Tibial nerve (tissue), 4 donors: Measurements from ENCODE around the gene CACNG6. TPM values are rescaled to one million over a fixed set of nuclear protein-coding genes. Genes with fewer than 3 reads are reported as not detected.
"Not testable (repeated sequence)": the region's sequence is repeated elsewhere in the genome, so short reads cannot be mapped to it uniquely, and the experiment has no call there.

ENCODE experiments used
- DNase-seq, 2 donors: peaks; one replicate each; pipeline ENCODE4 v3.0.0-alpha.2; 2019; ENCODE audit warnings: low spot score in 2 of 2
- H3K27ac ChIP-seq, 4 donors: fragments of 200-600 bp; sonication (generic) in 3 of 4; one replicate each; pipeline ENCODE4 v1.5.1; 2017 to 2019; ENCODE audit warnings: mild to moderate bottlenecking in 1 of 4
- H3K27me3 ChIP-seq, 2 donors: fragments of 200-600 bp; sonication (generic) in 1 of 2; one replicate each; pipeline versions ENCODE4 v1.5.1 to v1.6.0; 2017 to 2019
- H3K36me3 ChIP-seq, 3 donors: fragments of 200-600 bp; sonication (generic); one replicate each; pipeline ENCODE4 v1.5.1; 2018 to 2019
- H3K4me1 ChIP-seq, 4 donors: fragments of 200-600 bp; sonication (generic) in 3 of 4; one replicate each; pipeline ENCODE4 v1.5.1; 2017 to 2019
- H3K4me3 ChIP-seq, 4 donors: fragments of 200-600 bp; sonication (generic) in 3 of 4; one replicate each; pipeline ENCODE4 v1.5.1; 2017 to 2019; ENCODE audit warnings: mild to moderate bottlenecking in 1 of 4, moderate library complexity in 1 of 4
- H3K9me3 ChIP-seq, 4 donors: fragments of 200-600 bp; sonication (generic) in 3 of 4; one replicate each; pipeline ENCODE4 v1.5.1; 2017 to 2019
- CTCF ChIP-seq, 5 experiments: fragments of 200-600 bp in 3 of 5; fragments of 450-650 bp in 2 of 5; sonication (generic) in 3 of 5; IDR thresholded peaks; one replicate each; pipeline ENCODE4 v1.5.1; 2016 to 2019; ENCODE audit warnings: antibody characterized with exemption in 5 of 5, mild to moderate bottlenecking in 3 of 5, moderate library complexity in 2 of 5
- EP300 ChIP-seq, 2 donors: sonication (generic); formaldehyde crosslinking; IDR thresholded peaks; one replicate each; pipeline ENCODE4 v1.6.1; 2017; ENCODE audit warnings: antibody characterized with exemption in 2 of 2, mild to moderate bottlenecking in 1 of 2
- POLR2A ChIP-seq, 2 donors: fragments of 450-650 bp; IDR thresholded peaks; one replicate each; pipeline ENCODE4 v1.6.1; 2017; ENCODE audit warnings: antibody characterized with exemption in 2 of 2, mild to moderate bottlenecking in 2 of 2, moderate library complexity in 2 of 2
- WGBS, 2 donors: methylation state at CpG; one replicate each; pipeline ENCODE4 v1.1.5; 2018; 5-methylcytosine and 5-hydroxymethylcytosine counted together
- total RNA-seq, 4 donors: library from RNA; depleted of rRNA; stranded (reverse); fragments of >200 nt; gene quantifications; one replicate each; pipeline ENCODE4 v1.1.0, GENCODE V29; 2016

The CACNG6 gene
- total RNA-seq, 4 donors from 2014 or later, result not detected

- peaks cover 0 to 36% of the 10 kb centered on the region in 2 donors for H3K27me3 ChIP-seq
- H3K36me3 ChIP-seq, result no peaks in the 10 kb centered on the region
- peaks cover 0 to 19% (median 0%) of the 10 kb centered on the region in 4 donors for H3K9me3 ChIP-seq
- no peaks in the 10 kb centered on the region for H3K4me1 ChIP-seq
- no peak overlapping the region for H3K27ac ChIP-seq
- no peak for DNase-seq
- H3K4me3 ChIP-seq, result no peak overlapping the region
- TF ChIP-seq EP300 (IDR thresholded peaks at IDR 0.05) (no peak), CTCF (IDR thresholded peaks at IDR 0.05) (no peak), POLR2A (IDR thresholded peaks at IDR 0.05) (no peak)
- 50 to 52% methylated on average over 9 of the region's 9 CpGs for WGBS, 2 donors
These were observed 46.0 kb upstream of the CACNG6 start for GRCh38 chr19:53945441-53945840.

- WGBS, 2 donors, result 96 to 99% methylated on average over 2 of the region's 2 CpGs
- no peak for DNase-seq
- Histone ChIP-seq H3K36me3 (no peaks in the 10 kb centered on the region), H3K9me3 (peaks cover 0 to 16% (median 0%) of the 10 kb centered on the region in 4 donors), H3K27ac (no peak overlapping the region), H3K4me3 (no peak overlapping the region), H3K27me3 (peaks cover 0 to 34% of the 10 kb centered on the region in 2 donors), H3K4me1 (no peaks in the 10 kb centered on the region)
- TF ChIP-seq EP300 (IDR thresholded peaks at IDR 0.05), result no peak
- no peak for TF ChIP-seq CTCF (IDR thresholded peaks at IDR 0.05)
- TF ChIP-seq POLR2A (IDR thresholded peaks at IDR 0.05), result no peak
These were observed 45.4 kb upstream of the CACNG6 start for GRCh38 chr19:53945998-53946397.

- H3K9me3 ChIP-seq, result peaks cover 0 to 6% (median 0%) of the 10 kb centered on the region in 4 donors
- no peaks in the 10 kb centered on the region for H3K36me3 ChIP-seq
- peaks cover 0 to 18% of the 10 kb centered on the region in 2 donors for H3K27me3 ChIP-seq
- WGBS, 2 donors, result 50 to 64% methylated on average over 5 of the region's 5 CpGs
- TF ChIP-seq POLR2A (IDR thresholded peaks at IDR 0.05) (no peak), CTCF (IDR thresholded peaks at IDR 0.05) (no peak), EP300 (IDR thresholded peaks at IDR 0.05) (no peak)
- H3K27ac ChIP-seq, result no peak overlapping the region
- H3K4me3 ChIP-seq, result no peak overlapping the region
- no peaks in the 10 kb centered on the region for H3K4me1 ChIP-seq
- DNase-seq, result no peak
These were observed 43.8 kb upstream of the CACNG6 start for GRCh38 chr19:53947624-53948023.

GRCh38 chr19:53948611-53949010, 42.8 kb upstream of the CACNG6 start:
- not testable (repeated sequence) for H3K4me1 ChIP-seq, H3K36me3 ChIP-seq, H3K4me3 ChIP-seq, DNase-seq, H3K9me3 ChIP-seq, H3K27ac ChIP-seq, H3K27me3 ChIP-seq
- WGBS, 2 donors, result 65 to 86% methylated on average over 5 of the region's 5 CpGs

GRCh38 chr19:53951436-53951835, 40.0 kb upstream of the CACNG6 start:
- 52 to 53% methylated on average over 11 of the region's 11 CpGs for WGBS, 2 donors
- Histone ChIP-seq H3K36me3 (no peaks in the 10 kb centered on the region), H3K27ac (no peak overlapping the region), H3K27me3 (no peaks in the 10 kb centered on the region), H3K4me1 (no peaks in the 10 kb centered on the region), H3K9me3 (peaks cover 0 to 15% (median 0%) of the 10 kb centered on the region in 4 donors), H3K4me3 (no peak overlapping the region)
- no peak for DNase-seq
- TF ChIP-seq POLR2A (IDR thresholded peaks at IDR 0.05), result no peak
- no peak for TF ChIP-seq EP300 (IDR thresholded peaks at IDR 0.05)
- no peak for TF ChIP-seq CTCF (IDR thresholded peaks at IDR 0.05)

- WGBS, 2 donors, result 83 to 89% methylated on average over 9 of the region's 9 CpGs
- Histone ChIP-seq H3K4me3 (no peak overlapping the region), H3K9me3 (peaks cover 0 to 15% (median 0%) of the 10 kb centered on the region in 4 donors), H3K36me3 (no peaks in the 10 kb centered on the region), H3K27ac (no peak overlapping the region), H3K27me3 (peaks cover 0 to 1% of the 10 kb centered on the region in 2 donors), H3K4me1 (no peaks in the 10 kb centered on the region)
- TF ChIP-seq EP300 (IDR thresholded peaks at IDR 0.05), result no peak
- TF ChIP-seq POLR2A (IDR thresholded peaks at IDR 0.05), result no peak
- TF ChIP-seq CTCF (IDR thresholded peaks at IDR 0.05), result no peak
- DNase-seq, result no peak
These were observed 39.5 kb upstream of the CACNG6 start for GRCh38 chr19:53951947-53952346.
